Naive thymus-derived CD4-positive, alpha-beta T cell (primary cell): ENCODE results near the gene SCN9A. TPM values are rescaled to one million over a fixed set of nuclear protein-coding genes. Genes with fewer than 3 reads are reported as not detected.

Source experiments
- ATAC-seq: fragments of 150-1000 bp; cut with Tn5 transposase; 2 replicates; pipeline ENCODE4 v1.10.0; 2021; ENCODE audit warnings: mild to moderate bottlenecking, moderate library complexity
- CTCF ChIA-PET: fragments of 350-600 bp; sonication (Branson Sonifier 250); formaldehyde crosslinking; loops from one replicate; lab custom pipeline; 2021; ENCODE audit warnings: antibody characterized with exemption; lab: Charles Lee
- POLR2A ChIA-PET: fragments of 350-600 bp; sonication (Branson Sonifier 250); formaldehyde crosslinking; loops from one replicate; lab custom pipeline; 2021; ENCODE audit warnings: antibody characterized with exemption, inconsistent platforms; lab: Charles Lee
- DNase-seq, 9 donors: peaks; one replicate each; pipeline versions ENCODE4 v3.0.0 to v3.0.0-alpha.2; 2020 to 2022; ENCODE audit warnings: mixed read lengths in 1 of 9
- H3K27ac ChIP-seq: one replicate; pipeline ENCODE4 v1.7.0; 2013; ENCODE audit warnings: mild to moderate bottlenecking, low read depth, low read length, moderate library complexity
- H3K27me3 ChIP-seq, 2 donors: one replicate each; pipeline ENCODE4 v1.7.0; 2013; ENCODE audit warnings: low read length in 2 of 2, mild to moderate bottlenecking in 2 of 2, moderate library complexity in 2 of 2; ENCODE audit not compliant: control insufficient read depth in 2 of 2, insufficient read depth in 2 of 2
- H3K36me3 ChIP-seq, 3 experiments: 1 replicate in 2 of 3; 2 replicates in 1 of 3; pipeline ENCODE4 v1.7.0; 2013; ENCODE audit warnings: low read length in 3 of 3, mild to moderate bottlenecking in 3 of 3, moderate library complexity in 1 of 3; ENCODE audit not compliant: insufficient read depth in 3 of 3, control insufficient read depth in 2 of 3
- H3K4me1 ChIP-seq, 2 donors: one replicate each; pipeline ENCODE4 v1.7.0; 2013; ENCODE audit warnings: low read length in 2 of 2, mild to moderate bottlenecking in 2 of 2, moderate library complexity in 1 of 2; ENCODE audit not compliant: control insufficient read depth in 2 of 2, insufficient read depth in 2 of 2
- H3K4me3 ChIP-seq: 2 replicates; pipeline ENCODE4 v1.7.0; 2013; ENCODE audit warnings: mild to moderate bottlenecking, low read length
- H3K9me3 ChIP-seq, 3 experiments: 1 replicate in 2 of 3; 2 replicates in 1 of 3; pipeline ENCODE4 v1.7.0; 2013; ENCODE audit warnings: low read length in 3 of 3; ENCODE audit not compliant: control insufficient read depth in 2 of 3
- H3K27ac Mint-ChIP-seq, 9 donors: one replicate each; pipeline ENCODE4 v1.8.0; 2020 to 2022; ENCODE audit warnings: mixed read lengths in 9 of 9, mild to moderate bottlenecking in 8 of 9, moderate library complexity in 5 of 9, inconsistent platforms in 2 of 9
- H3K27me3 Mint-ChIP-seq, 5 donors: one replicate each; pipeline ENCODE4 v1.8.0; 2021 to 2022; ENCODE audit warnings: mixed read lengths in 5 of 5, mild to moderate bottlenecking in 1 of 5
- H3K36me3 Mint-ChIP-seq, 5 donors: one replicate each; pipeline ENCODE4 v1.8.0; 2020 to 2022; ENCODE audit warnings: mixed read lengths in 5 of 5, mild to moderate bottlenecking in 3 of 5, inconsistent platforms in 1 of 5
- H3K4me1 Mint-ChIP-seq, 7 donors: one replicate each; pipeline ENCODE4 v1.8.0; 2020 to 2022; ENCODE audit warnings: mixed read lengths in 7 of 7, mild to moderate bottlenecking in 3 of 7, inconsistent platforms in 1 of 7
- H3K4me3 Mint-ChIP-seq, 10 donors: one replicate each; pipeline ENCODE4 v1.8.0; 2020 to 2022; ENCODE audit warnings: mild to moderate bottlenecking in 10 of 10, mixed read lengths in 10 of 10, moderate library complexity in 6 of 10, inconsistent platforms in 2 of 10
- H3K9me3 Mint-ChIP-seq, 11 donors: one replicate each; pipeline ENCODE4 v1.8.0; 2020 to 2022; ENCODE audit warnings: mixed read lengths in 11 of 11, mild to moderate bottlenecking in 4 of 11, inconsistent platforms in 1 of 11, moderate library complexity in 1 of 11
- intact Hi-C, 2 donors: fragments of 100-400 bp; cut with micrococcal nuclease; formaldehyde crosslinking; loops; one replicate each; pipeline ENCODE4 v1.15.1; 2023
- polyA plus RNA-seq, 2 donors: library from polyadenylated mRNA; unstranded; fragments of 300-500 nt; fragmentation: Illumina TruSeq; gene quantifications; one replicate each; pipeline ENCODE4 v1.2.3, GENCODE V29; 2021
- total RNA-seq, 6 experiments: library from RNA in 5 of 6; stranded (reverse) in 5 of 6; gene quantifications; 1 replicate in 5 of 6; 2 replicates in 1 of 6; pipeline ENCODE4 v1.2.3 and lab custom pipeline; 2021 to 2026

The SCN9A gene
- total and polyA plus RNA-seq, 7 experiments from 2014 or later, result 0.12 to 1.8 (median 0.40) TPM; not detected in 1

DNA sequence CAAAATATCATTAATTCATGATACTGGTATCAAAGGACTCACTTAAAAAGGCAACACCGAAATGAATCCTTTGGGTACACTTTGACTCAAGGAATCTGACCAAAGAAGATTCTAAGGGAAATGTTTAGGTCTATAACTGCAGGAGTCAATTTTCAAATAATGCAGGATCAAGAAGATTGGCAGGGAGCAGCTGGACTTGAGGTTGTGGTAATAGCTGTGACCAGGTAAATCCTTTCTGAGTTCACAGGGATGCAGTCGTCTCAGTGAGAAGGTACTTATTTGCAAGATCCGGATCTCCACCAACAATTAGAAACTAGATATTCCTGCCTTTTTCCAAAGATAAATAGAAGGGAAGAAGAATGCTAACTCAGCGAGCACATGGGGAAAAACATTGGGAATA, 96.9 kb downstream of the SCN9A start:
- ChIA-PET CTCF (no interaction called here), POLR2A (no interaction called here)
- H3K4me3 ChIP-seq, result no peak overlapping the region
- Mint-ChIP-seq H3K27me3 (no peaks in the 10 kb centered on the region), H3K9me3 (peaks cover 0 to under 1% (median 0%) of the 10 kb centered on the region in 11 donors), H3K4me3 (no peak overlapping the region), H3K4me1 (no peaks in the 10 kb centered on the region), H3K36me3 (no peaks in the 10 kb centered on the region), H3K27ac (no peak overlapping the region)
- no peaks in the 10 kb centered on the region for H3K36me3 ChIP-seq
- intact Hi-C loops, result no loop called here
- DNase-seq (no peak), ATAC-seq (no peak)
- no peaks in the 10 kb centered on the region for H3K27me3 ChIP-seq
- H3K27ac ChIP-seq, result no peak overlapping the region
- no peaks in the 10 kb centered on the region for H3K4me1 ChIP-seq
- no peaks in the 10 kb centered on the region for H3K9me3 ChIP-seq

DNA sequence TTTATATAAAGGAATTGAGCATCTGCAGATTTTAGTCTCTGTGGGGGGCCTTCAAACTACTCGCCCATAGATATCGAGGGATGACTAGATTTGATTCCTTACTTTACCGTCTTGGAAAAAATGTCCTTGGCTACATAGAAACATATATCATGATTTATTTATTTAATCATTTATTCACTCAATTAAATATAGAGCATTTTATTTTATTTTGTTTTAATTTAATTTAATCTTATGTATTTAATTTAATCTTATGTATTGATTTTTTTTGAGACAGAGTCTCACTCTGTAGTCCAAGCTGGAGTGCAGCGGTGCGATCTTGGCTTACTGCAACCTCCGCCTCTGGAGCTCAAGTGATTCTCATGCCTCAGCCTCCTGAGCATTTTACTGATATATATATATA, 105.4 kb downstream of the SCN9A start:
- POLR2A ChIA-PET, result no interaction called here

DNA sequence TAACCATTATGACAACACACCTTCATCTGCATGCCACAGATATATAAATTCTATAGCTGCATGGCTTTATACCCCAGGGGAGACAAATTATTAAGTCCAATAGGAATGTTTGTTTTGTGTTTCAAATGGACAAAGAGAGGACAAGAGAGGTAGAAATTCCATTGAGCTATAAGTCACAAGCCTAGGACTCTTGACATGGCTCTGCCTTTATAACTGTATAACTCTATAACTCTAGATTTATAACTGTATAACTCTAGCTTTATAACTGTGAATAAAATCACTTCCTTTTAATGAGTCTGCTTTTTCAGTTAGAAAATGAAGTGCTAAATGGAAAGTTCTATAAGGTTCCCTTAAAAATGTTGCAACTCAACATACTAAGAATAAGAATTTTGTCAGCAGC, 106.4 kb downstream of the SCN9A start:
- Mint-ChIP-seq H3K4me3 (no peak overlapping the region), H3K9me3 (peaks cover 0 to 8% (median 0%) of the 10 kb centered on the region in 11 donors), H3K4me1 (no peaks in the 10 kb centered on the region), H3K27ac (no peak overlapping the region), H3K27me3 (no peaks in the 10 kb centered on the region), H3K36me3 (no peaks in the 10 kb centered on the region)
- no peaks in the 10 kb centered on the region for H3K4me1 ChIP-seq
- ChIA-PET CTCF (no interaction called here), POLR2A (no interaction called here)
- no peak for DNase-seq
- H3K27ac ChIP-seq, result no peak overlapping the region
- no peak overlapping the region for H3K4me3 ChIP-seq
- H3K27me3 ChIP-seq, result no peaks in the 10 kb centered on the region
- no peaks in the 10 kb centered on the region for H3K9me3 ChIP-seq
- no peaks in the 10 kb centered on the region for H3K36me3 ChIP-seq
- intact Hi-C loops, result no loop called here
- no peak for ATAC-seq

More for the DNA sequence above, 105.4 kb downstream of the SCN9A start:
- H3K4me1 Mint-ChIP-seq, result no peaks in the 10 kb centered on the region
- Histone ChIP-seq H3K4me3 (no peak overlapping the region), H3K27ac (no peak overlapping the region), H3K36me3 (no peaks in the 10 kb centered on the region), H3K27me3 (no peaks in the 10 kb centered on the region), H3K4me1 (no peaks in the 10 kb centered on the region), H3K9me3 (no peaks in the 10 kb centered on the region)
- DNase-seq (no peak), ATAC-seq (no peak)
- no peak overlapping the region for H3K27ac Mint-ChIP-seq
- no peaks in the 10 kb centered on the region for H3K36me3 Mint-ChIP-seq
- intact Hi-C loops, result no loop called here
- no peak overlapping the region for H3K4me3 Mint-ChIP-seq
- no peaks in the 10 kb centered on the region for H3K27me3 Mint-ChIP-seq
- H3K9me3 Mint-ChIP-seq, result peaks cover 0 to 8% (median 0%) of the 10 kb centered on the region in 11 donors
- CTCF ChIA-PET, result no interaction called here

DNA sequence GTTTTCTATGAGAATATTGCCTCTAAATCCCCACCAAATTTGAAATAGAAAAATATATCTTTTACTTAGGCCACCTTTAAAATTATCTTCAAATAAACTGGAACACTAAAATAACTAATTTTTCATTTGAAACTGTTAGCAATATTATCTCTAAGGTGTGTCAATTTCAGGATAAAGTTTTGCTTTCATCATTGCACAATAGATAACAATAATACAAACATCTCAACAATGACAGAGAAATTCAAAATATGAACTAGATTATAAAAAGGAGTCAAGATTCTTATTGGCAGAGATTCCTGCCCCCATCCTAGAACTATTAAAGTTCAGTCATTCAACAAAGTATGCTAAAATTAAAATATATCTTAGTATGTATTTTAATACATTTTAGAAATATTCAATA, 117.9 kb downstream of the SCN9A start:
- H3K4me1 Mint-ChIP-seq, result no peaks in the 10 kb centered on the region
- Histone ChIP-seq H3K4me1 (no peaks in the 10 kb centered on the region), H3K27ac (no peak overlapping the region), H3K9me3 (no peaks in the 10 kb centered on the region), H3K36me3 (no peaks in the 10 kb centered on the region), H3K4me3 (no peak overlapping the region), H3K27me3 (no peaks in the 10 kb centered on the region)
- H3K27me3 Mint-ChIP-seq, result no peaks in the 10 kb centered on the region
- intact Hi-C loops, result no loop called here
- no peak for DNase-seq
- no peak overlapping the region for H3K4me3 Mint-ChIP-seq
- ChIA-PET POLR2A (no interaction called here), CTCF (no interaction called here)
- no peaks in the 10 kb centered on the region for H3K36me3 Mint-ChIP-seq
- H3K9me3 Mint-ChIP-seq, result no peaks in the 10 kb centered on the region
- no peak for ATAC-seq
- no peak overlapping the region for H3K27ac Mint-ChIP-seq

DNA sequence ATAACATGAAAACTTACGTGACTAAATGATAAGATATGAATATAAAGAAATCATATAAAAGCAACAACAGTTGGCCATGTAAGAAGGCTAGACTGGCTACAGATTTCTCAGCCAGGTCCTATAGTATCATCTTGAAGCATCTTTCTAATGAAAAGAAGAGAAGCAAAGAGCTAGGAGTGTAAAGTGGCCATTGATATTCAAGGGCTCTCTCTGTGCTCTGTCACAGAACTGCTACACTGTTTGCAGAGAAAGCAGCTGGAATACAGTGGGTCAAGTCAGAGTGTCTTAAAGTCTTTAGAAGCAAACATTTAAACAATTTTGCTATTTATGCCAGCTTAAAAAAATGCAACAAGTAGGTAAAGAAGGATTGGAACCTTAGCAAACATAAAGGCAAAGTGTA, 118.8 kb downstream of the SCN9A start:
- DNase-seq (no peak), ATAC-seq (no peak)
- CTCF ChIA-PET, result no interaction called here
- Mint-ChIP-seq H3K36me3 (no peaks in the 10 kb centered on the region), H3K9me3 (no peaks in the 10 kb centered on the region), H3K4me3 (no peak overlapping the region), H3K27ac (no peak overlapping the region), H3K27me3 (no peaks in the 10 kb centered on the region), H3K4me1 (no peaks in the 10 kb centered on the region)
- intact Hi-C loops, result no loop called here
- POLR2A ChIA-PET, result no interaction called here
- H3K4me1 ChIP-seq, result no peaks in the 10 kb centered on the region
- H3K27ac ChIP-seq, result no peak overlapping the region
- no peaks in the 10 kb centered on the region for H3K27me3 ChIP-seq
- H3K4me3 ChIP-seq, result no peak overlapping the region
- no peaks in the 10 kb centered on the region for H3K36me3 ChIP-seq
- H3K9me3 ChIP-seq, result no peaks in the 10 kb centered on the region

DNA sequence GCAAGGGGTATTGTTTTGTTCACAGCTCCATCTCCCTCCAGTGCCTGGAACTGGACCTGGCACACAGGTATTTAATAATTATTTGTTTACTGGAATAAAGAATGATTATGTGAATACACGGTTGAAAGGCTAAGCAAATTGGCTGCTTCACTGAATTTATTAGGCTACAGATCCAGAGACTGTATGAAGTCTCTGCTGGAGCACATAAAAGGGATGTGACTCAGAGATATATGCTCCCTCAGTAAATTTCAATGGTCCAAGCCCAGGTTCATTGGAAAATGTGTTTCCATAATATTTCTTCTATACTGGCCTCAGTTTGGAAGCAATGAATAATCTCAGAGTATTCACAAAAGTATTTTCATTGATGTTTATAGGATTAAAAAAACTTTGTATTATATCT, 126.4 kb downstream of the SCN9A start:
- Mint-ChIP-seq H3K27me3 (peaks cover 0 to 3% (median 0%) of the 10 kb centered on the region in 5 donors), H3K4me3 (no peak overlapping the region), H3K27ac (no peak overlapping the region), H3K36me3 (no peaks in the 10 kb centered on the region), H3K9me3 (peaks cover 0 to 1% (median 0%) of the 10 kb centered on the region in 11 donors), H3K4me1 (no peaks in the 10 kb centered on the region)
- no peak for DNase-seq
- intact Hi-C loops, result no loop called here
- Histone ChIP-seq H3K4me1 (no peaks in the 10 kb centered on the region), H3K36me3 (no peaks in the 10 kb centered on the region), H3K27ac (no peak overlapping the region), H3K27me3 (no peaks in the 10 kb centered on the region), H3K9me3 (no peaks in the 10 kb centered on the region), H3K4me3 (no peak overlapping the region)
- ATAC-seq, result no peak
- CTCF ChIA-PET, result no interaction called here
- POLR2A ChIA-PET, result no interaction called here

DNA sequence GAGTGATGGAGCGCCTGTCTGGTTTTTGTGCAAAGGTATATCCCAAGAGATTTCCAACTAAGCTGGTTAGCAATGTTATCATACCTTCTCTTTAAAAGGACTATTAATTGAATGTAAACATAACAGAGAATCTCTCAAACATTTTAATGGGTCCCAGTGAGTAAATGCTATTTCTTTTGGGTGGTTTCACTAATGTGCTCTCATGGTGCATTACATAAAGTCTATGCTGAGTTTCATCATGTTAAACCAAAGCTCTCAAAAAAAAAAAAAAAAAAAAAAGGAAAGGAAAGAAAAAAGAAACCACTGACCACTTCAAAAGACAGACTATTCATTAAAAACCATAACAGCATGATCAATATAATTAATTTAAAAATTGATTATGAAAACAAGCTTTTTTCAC, 128.8 kb downstream of the SCN9A start:
- H3K4me3 ChIP-seq, result no peak overlapping the region
- Mint-ChIP-seq H3K4me1 (no peaks in the 10 kb centered on the region), H3K9me3 (peaks cover 0 to 8% (median 0%) of the 10 kb centered on the region in 11 donors), H3K27ac (no peak overlapping the region), H3K27me3 (peaks cover 0 to 6% (median 0%) of the 10 kb centered on the region in 5 donors), H3K36me3 (no peaks in the 10 kb centered on the region), H3K4me3 (no peak overlapping the region)
- no peak overlapping the region for H3K27ac ChIP-seq
- ATAC-seq (no peak), DNase-seq (no peak)
- no peaks in the 10 kb centered on the region for H3K4me1 ChIP-seq
- POLR2A ChIA-PET, result no interaction called here
- CTCF ChIA-PET, result no interaction called here
- no peaks in the 10 kb centered on the region for H3K36me3 ChIP-seq
- intact Hi-C loops, result no loop called here
- no peaks in the 10 kb centered on the region for H3K27me3 ChIP-seq
- no peaks in the 10 kb centered on the region for H3K9me3 ChIP-seq
